Transverse colon (tissue), 4 donors: Measurements from ENCODE around the gene SMIM10L2A. TPM values are rescaled to one million over a fixed set of nuclear protein-coding genes. Genes with fewer than 3 reads are reported as not detected.

Source experiments
- DNase-seq: peaks from one replicate; pipeline ENCODE4 v3.0.0-alpha.2; 2019
- H3K27ac ChIP-seq, 4 donors: fragments of 200-600 bp; sonication (generic); 2 replicates each; pipeline ENCODE4 v1.5.1; 2016 to 2018; ENCODE audit warnings: inconsistent platforms in 4 of 4
- H3K27me3 ChIP-seq: fragments of 200-600 bp; sonication (generic); 2 replicates; pipeline ENCODE4 v1.5.1; 2017; ENCODE audit warnings: inconsistent platforms
- H3K36me3 ChIP-seq, 4 donors: fragments of 200-600 bp; sonication (generic); 2 replicates each; pipeline ENCODE4 v1.5.1; 2017 to 2019; ENCODE audit warnings: inconsistent platforms in 4 of 4
- H3K4me1 ChIP-seq, 4 donors: fragments of 200-600 bp; sonication (generic); 2 replicates each; pipeline ENCODE4 v1.5.1; 2017 to 2020; ENCODE audit warnings: inconsistent platforms in 4 of 4
- H3K4me3 ChIP-seq, 4 donors: fragments of 200-600 bp; sonication (generic); 1 replicate in 1 of 4; 2 replicates in 3 of 4; pipeline versions ENCODE4 v1.5.1 to v1.6.1; 2017 to 2019; ENCODE audit warnings: inconsistent platforms in 4 of 4
- H3K9me3 ChIP-seq, 2 donors: fragments of 200-600 bp; sonication (generic); 2 replicates each; pipeline ENCODE4 v1.5.1; 2017 to 2019; ENCODE audit warnings: inconsistent platforms in 2 of 2
- EP300 ChIP-seq: sonication (generic); formaldehyde crosslinking; IDR thresholded peaks from one replicate; pipeline ENCODE4 v1.6.1; 2017; ENCODE audit warnings: antibody characterized with exemption, low read depth
- POLR2A ChIP-seq: fragments of 450-650 bp; IDR thresholded peaks from one replicate; pipeline ENCODE4 v1.6.1; 2016; ENCODE audit warnings: antibody characterized with exemption, mild to moderate bottlenecking, moderate library complexity
- POLR2AphosphoS5 ChIP-seq, 3 donors: sonication (generic); formaldehyde crosslinking; IDR thresholded peaks; one replicate each; pipeline ENCODE4 v1.6.1; 2016; ENCODE audit warnings: antibody characterized with exemption in 3 of 3
- WGBS, 2 donors: methylation state at CpG; one replicate each; pipeline ENCODE4 v1.1.5; 2018; ENCODE audit warnings: low coverage in 1 of 2; 5-methylcytosine and 5-hydroxymethylcytosine counted together
- in situ Hi-C, 4 donors: fragments of 200-750 bp; cut with MboI; loops; one replicate each; pipeline versions ENCODE4 v1.15.0 to v1.15.1; 2017; ENCODE audit warnings: low sequenced_read_pairs in 3 of 4, low pct_ligation_motif_present in 1 of 4, low pct_unique_long_range_greater_than_20kb in 1 of 4
- intact Hi-C: fragments of 100-400 bp; cut with DNase I; formaldehyde crosslinking; loops from one replicate; pipeline ENCODE4 v1.15.1; 2023; ENCODE audit warnings: low total_unique reads
- total RNA-seq, 4 donors: library from RNA; depleted of rRNA; stranded (reverse); fragments of >200 nt; gene quantifications; one replicate each; pipeline ENCODE4 v1.1.0, GENCODE V29; 2016
- TF ChIP-seq, protein P1 (sequence below), 5 experiments: fragments of 200-600 bp in 3 of 5; fragments of 450-650 bp in 2 of 5; sonication (generic) in 3 of 5; IDR thresholded peaks; 1 replicate in 2 of 5; 2 replicates in 3 of 5; pipeline ENCODE4 v1.5.1; 2016 to 2017; ENCODE audit warnings: antibody characterized with exemption in 5 of 5, inconsistent platforms in 3 of 5, mild to moderate bottlenecking in 2 of 5, moderate library complexity in 1 of 5

SMIM10L2A gene
- total RNA-seq, 4 donors from 2014 or later = 0.32 to 0.41 TPM; not detected in 2

- DNase-seq = no peak
- H3K27ac ChIP-seq = no peak overlapping the region
- 63% methylated on average over 2 of the region's 2 CpGs; no CpG with 5 or more reads in 1 of the 2 donors for WGBS, 2 donors
- intact Hi-C loops = no loop called here
- in situ Hi-C loops = no loop called here
- H3K4me1 ChIP-seq = no peaks in the 10 kb centered on the region
- H3K4me3 ChIP-seq = no peak overlapping the region
- TF ChIP-seq EP300 = no peak
- no peak for TF ChIP-seq POLR2A
- no peak for TF ChIP-seq POLR2AphosphoS5 (IDR thresholded peaks at IDR 0.05)
- TF ChIP-seq, protein P1, sequence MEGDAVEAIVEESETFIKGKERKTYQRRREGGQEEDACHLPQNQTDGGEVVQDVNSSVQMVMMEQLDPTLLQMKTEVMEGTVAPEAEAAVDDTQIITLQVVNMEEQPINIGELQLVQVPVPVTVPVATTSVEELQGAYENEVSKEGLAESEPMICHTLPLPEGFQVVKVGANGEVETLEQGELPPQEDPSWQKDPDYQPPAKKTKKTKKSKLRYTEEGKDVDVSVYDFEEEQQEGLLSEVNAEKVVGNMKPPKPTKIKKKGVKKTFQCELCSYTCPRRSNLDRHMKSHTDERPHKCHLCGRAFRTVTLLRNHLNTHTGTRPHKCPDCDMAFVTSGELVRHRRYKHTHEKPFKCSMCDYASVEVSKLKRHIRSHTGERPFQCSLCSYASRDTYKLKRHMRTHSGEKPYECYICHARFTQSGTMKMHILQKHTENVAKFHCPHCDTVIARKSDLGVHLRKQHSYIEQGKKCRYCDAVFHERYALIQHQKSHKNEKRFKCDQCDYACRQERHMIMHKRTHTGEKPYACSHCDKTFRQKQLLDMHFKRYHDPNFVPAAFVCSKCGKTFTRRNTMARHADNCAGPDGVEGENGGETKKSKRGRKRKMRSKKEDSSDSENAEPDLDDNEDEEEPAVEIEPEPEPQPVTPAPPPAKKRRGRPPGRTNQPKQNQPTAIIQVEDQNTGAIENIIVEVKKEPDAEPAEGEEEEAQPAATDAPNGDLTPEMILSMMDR (IDR thresholded peaks at IDR 0.05) = no peak
- no peaks in the 10 kb centered on the region for H3K36me3 ChIP-seq
- H3K9me3 ChIP-seq = no peaks in the 10 kb centered on the region
- no peaks in the 10 kb centered on the region for H3K27me3 ChIP-seq
These were observed 10.7 kb upstream of the SMIM10L2A start for GRCh38 chrX:135410861-135411627.

DNA sequence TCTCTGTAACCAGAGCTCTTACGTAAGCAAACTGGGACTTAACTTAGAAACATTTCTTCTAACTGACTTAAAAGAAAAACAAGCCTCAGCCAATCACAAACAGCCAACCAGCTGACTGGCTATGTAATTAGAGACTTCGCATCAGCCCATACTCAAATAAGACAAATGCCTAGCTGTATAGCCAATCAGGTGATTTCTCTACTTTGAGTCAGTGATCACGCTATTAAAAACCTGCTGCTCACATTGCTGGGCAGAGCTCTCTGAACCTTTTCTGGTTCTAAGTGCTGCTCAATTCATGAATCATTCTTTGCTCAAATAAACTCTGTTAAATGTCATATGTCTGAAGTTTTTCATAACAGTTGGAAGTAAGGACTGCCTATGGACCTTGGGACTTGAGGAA, 9.9 kb upstream of the SMIM10L2A start:
- H3K4me1 ChIP-seq = no peaks in the 10 kb centered on the region
- intact Hi-C loops (no loop called here), in situ Hi-C loops (no loop called here)
- H3K9me3 ChIP-seq = no peaks in the 10 kb centered on the region
- no peaks in the 10 kb centered on the region for H3K27me3 ChIP-seq
- 85% methylated on average over 3 of the region's 3 CpGs; no CpG with 5 or more reads in 1 of the 2 donors for WGBS, 2 donors
- H3K4me3 ChIP-seq = no peak overlapping the region
- no peak for TF ChIP-seq POLR2A
- no peak for TF ChIP-seq POLR2AphosphoS5 (IDR thresholded peaks at IDR 0.05)
- TF ChIP-seq, protein P1 (IDR thresholded peaks at IDR 0.05) = no peak
- TF ChIP-seq EP300 = no peak
- DNase-seq = no peak
- H3K27ac ChIP-seq = no peak overlapping the region
- H3K36me3 ChIP-seq = no peaks in the 10 kb centered on the region

- DNase-seq = no peak
- intact Hi-C loops = no loop called here
- in situ Hi-C loops = no loop called here
- 64% methylated on average over 4 of the region's 4 CpGs; no CpG with 5 or more reads in 1 of the 2 donors for WGBS, 2 donors
- no peak for TF ChIP-seq POLR2A
- TF ChIP-seq, protein P1 (IDR thresholded peaks at IDR 0.05) = no peak
- TF ChIP-seq EP300 = no peak
- no peak for TF ChIP-seq POLR2AphosphoS5 (IDR thresholded peaks at IDR 0.05)
- no peak overlapping the region for H3K27ac ChIP-seq
- H3K36me3 ChIP-seq = no peaks in the 10 kb centered on the region
- H3K4me1 ChIP-seq = peaks cover 0 to 3% (median 0%) of the 10 kb centered on the region in 4 donors
- no peak overlapping the region for H3K4me3 ChIP-seq
- no peaks in the 10 kb centered on the region for H3K9me3 ChIP-seq
- no peaks in the 10 kb centered on the region for H3K27me3 ChIP-seq
These were observed 5.2 kb upstream of the SMIM10L2A start for GRCh38 chrX:135416546-135416945.

GRCh38 chrX:135420831-135421230, 913 bp upstream of the SMIM10L2A start:
- Histone ChIP-seq H3K27ac (no peak overlapping the region), H3K4me3 (no peak overlapping the region), H3K36me3 (no peaks in the 10 kb centered on the region), H3K27me3 (no peaks in the 10 kb centered on the region), H3K9me3 (no peaks in the 10 kb centered on the region), H3K4me1 (peaks cover 0 to 3% (median 0%) of the 10 kb centered on the region in 4 donors)
- intact Hi-C loops (no loop called here), in situ Hi-C loops (no loop called here)
- 87 to 94% methylated on average over 6 to 12 of the region's 12 CpGs for WGBS, 2 donors
- no peak for TF ChIP-seq POLR2AphosphoS5 (IDR thresholded peaks at IDR 0.05)
- no peak for TF ChIP-seq EP300
- TF ChIP-seq, protein P1 (IDR thresholded peaks at IDR 0.05) = no peak
- no peak for TF ChIP-seq POLR2A
- no peak for DNase-seq
